ENCODE data around the gene SLC47A1.
A peak's percentile ranks its signal among the peaks of the same experiment; 100 is the strongest.
"Not testable (repeated sequence)": the region's sequence is repeated elsewhere in the genome, so short reads cannot be mapped to it uniquely, and the experiment has no call there.

The SLC47A1 gene

GRCh38 chr17:19570544-19571062 lies 36.9 kb downstream of the SLC47A1 start:
- Histone ChIP-seq H3K9me3 (ENCODE audit: control insufficient read depth in 2 of 2, low read length in 2 of 2) (no peaks in the 10 kb centered on the region), H3K27ac (ENCODE audit: low read depth in 2 of 2, low read length in 2 of 2) (peak overlapping the region; percentile 85 to 88), H3K36me3 (ENCODE audit: control insufficient read depth in 2 of 2, insufficient read depth in 2 of 2, low read length in 2 of 2) (no peaks in the 10 kb centered on the region), H3K27me3 (ENCODE audit: control insufficient read depth in 2 of 2, insufficient read depth in 2 of 2, low read length in 2 of 2) (no peaks in the 10 kb centered on the region), H3K9ac (ENCODE audit: low read depth in 1 of 2, low read length in 2 of 2) (peak overlapping the region in 1 of 2 donors; percentile 20), H3K4me1 (ENCODE audit: control insufficient read depth in 2 of 2, insufficient read depth in 2 of 2, low read length in 2 of 2) (peaks cover 14 to 15% of the 10 kb centered on the region in 2 donors), H3K4me3 (ENCODE audit: low read length in 2 of 2) (peak overlapping the region; percentile 2 to 43)

GRCh38 chr17:19573075-19573474 lies 39.4 kb downstream of the SLC47A1 start:
- H3K4me3 ChIP-seq (ENCODE audit: low read length in 2 of 2) = no peak overlapping the region
- H3K4me1 ChIP-seq (ENCODE audit: control insufficient read depth in 2 of 2, insufficient read depth in 2 of 2, low read length in 2 of 2) = peaks cover 14 to 15% of the 10 kb centered on the region in 2 donors
- H3K27ac ChIP-seq (ENCODE audit: low read depth in 2 of 2, low read length in 2 of 2) = no peak overlapping the region
- H3K9me3 ChIP-seq (ENCODE audit: control insufficient read depth in 2 of 2, low read length in 2 of 2) = no peaks in the 10 kb centered on the region
- H3K36me3 ChIP-seq (ENCODE audit: control insufficient read depth in 2 of 2, insufficient read depth in 2 of 2, low read length in 2 of 2) = no peaks in the 10 kb centered on the region
- H3K9ac ChIP-seq (ENCODE audit: low read depth in 1 of 2, low read length in 2 of 2) = no peak overlapping the region
- peaks cover 0 to 2% of the 10 kb centered on the region in 2 donors for H3K27me3 ChIP-seq (ENCODE audit: control insufficient read depth in 2 of 2, insufficient read depth in 2 of 2, low read length in 2 of 2)

- no peak overlapping the region for H3K4me3 ChIP-seq (ENCODE audit: low read length in 2 of 2)
- H3K36me3 ChIP-seq (ENCODE audit: control insufficient read depth in 2 of 2, insufficient read depth in 2 of 2, low read length in 2 of 2) = no peaks in the 10 kb centered on the region
- peaks cover 1 to 11% of the 10 kb centered on the region in 2 donors for H3K27me3 ChIP-seq (ENCODE audit: control insufficient read depth in 2 of 2, insufficient read depth in 2 of 2, low read length in 2 of 2)
- H3K27ac ChIP-seq (ENCODE audit: low read depth in 2 of 2, low read length in 2 of 2) = no peak overlapping the region
- no peak overlapping the region for H3K9ac ChIP-seq (ENCODE audit: low read depth in 1 of 2, low read length in 2 of 2)
- no peaks in the 10 kb centered on the region for H3K9me3 ChIP-seq (ENCODE audit: control insufficient read depth in 2 of 2, low read length in 2 of 2)
- H3K4me1 ChIP-seq (ENCODE audit: control insufficient read depth in 2 of 2, insufficient read depth in 2 of 2, low read length in 2 of 2) = peaks cover 8 to 11% of the 10 kb centered on the region in 2 donors
These were observed 41.3 kb downstream of the SLC47A1 start for GRCh38 chr17:19574956-19575355.

DNA sequence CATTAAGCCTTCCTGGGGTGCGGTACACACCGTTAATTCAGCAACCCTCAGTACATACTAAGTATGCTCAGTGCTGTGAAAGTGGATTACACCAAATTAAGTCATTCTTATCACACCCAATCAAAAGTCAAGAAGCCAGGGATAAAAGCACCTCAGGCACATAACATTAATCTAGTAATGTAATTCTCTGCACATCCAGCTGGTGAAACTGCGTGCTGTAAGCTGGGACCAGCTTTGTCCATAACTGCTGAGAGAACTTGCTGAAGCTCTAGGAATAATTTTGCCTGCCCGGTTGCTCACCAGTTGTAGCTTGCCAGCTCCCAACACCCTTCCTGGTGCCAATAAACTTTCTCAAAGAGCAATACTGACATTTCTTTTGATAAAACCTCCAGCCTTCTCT lies 44.9 kb downstream of the SLC47A1 start:
- Histone ChIP-seq H3K27ac (ENCODE audit: low read depth in 2 of 2, low read length in 2 of 2) (no peak overlapping the region), H3K27me3 (ENCODE audit: control insufficient read depth in 2 of 2, insufficient read depth in 2 of 2, low read length in 2 of 2) (peaks cover 7 to 16% of the 10 kb centered on the region in 2 donors), H3K36me3 (ENCODE audit: control insufficient read depth in 2 of 2, insufficient read depth in 2 of 2, low read length in 2 of 2) (no peaks in the 10 kb centered on the region), H3K4me3 (ENCODE audit: low read length in 2 of 2) (no peak overlapping the region), H3K9ac (ENCODE audit: low read depth in 1 of 2, low read length in 2 of 2) (no peak overlapping the region), H3K9me3 (ENCODE audit: control insufficient read depth in 2 of 2, low read length in 2 of 2) (no peaks in the 10 kb centered on the region), H3K4me1 (ENCODE audit: control insufficient read depth in 2 of 2, insufficient read depth in 2 of 2, low read length in 2 of 2) (no peaks in the 10 kb centered on the region)

GRCh38 chr17:19579192-19579761 lies 45.6 kb downstream of the SLC47A1 start:
- H3K4me3 ChIP-seq (ENCODE audit: low read length in 2 of 2) = no peak overlapping the region
- no peak overlapping the region for H3K27ac ChIP-seq (ENCODE audit: low read depth in 2 of 2, low read length in 2 of 2)
- no peak overlapping the region for H3K9ac ChIP-seq (ENCODE audit: low read depth in 1 of 2, low read length in 2 of 2)

GRCh38 chr17:19579867-19580565 lies 46.4 kb downstream of the SLC47A1 start:
- Histone ChIP-seq H3K27me3 (ENCODE audit: control insufficient read depth in 2 of 2, insufficient read depth in 2 of 2, low read length in 2 of 2) (peaks cover 7 to 16% of the 10 kb centered on the region in 2 donors), H3K36me3 (ENCODE audit: control insufficient read depth in 2 of 2, insufficient read depth in 2 of 2, low read length in 2 of 2) (no peaks in the 10 kb centered on the region), H3K9me3 (ENCODE audit: control insufficient read depth in 2 of 2, low read length in 2 of 2) (no peaks in the 10 kb centered on the region), H3K4me1 (ENCODE audit: control insufficient read depth in 2 of 2, insufficient read depth in 2 of 2, low read length in 2 of 2) (no peaks in the 10 kb centered on the region), H3K27ac (ENCODE audit: low read depth in 2 of 2, low read length in 2 of 2) (no peak overlapping the region), H3K9ac (ENCODE audit: low read depth in 1 of 2, low read length in 2 of 2) (peak overlapping the region in 1 of 2 donors; percentile 39), H3K4me3 (ENCODE audit: low read length in 2 of 2) (peak overlapping the region; percentile 27 to 42)

More at GRCh38 chr17:19579192-19579761, 45.6 kb downstream of the SLC47A1 start:
- Histone ChIP-seq H3K4me1 (ENCODE audit: control insufficient read depth in 2 of 2, insufficient read depth in 2 of 2, low read length in 2 of 2) (no peaks in the 10 kb centered on the region), H3K9me3 (ENCODE audit: control insufficient read depth in 2 of 2, low read length in 2 of 2) (no peaks in the 10 kb centered on the region), H3K27me3 (ENCODE audit: control insufficient read depth in 2 of 2, insufficient read depth in 2 of 2, low read length in 2 of 2) (peaks cover 7 to 16% of the 10 kb centered on the region in 2 donors), H3K36me3 (ENCODE audit: control insufficient read depth in 2 of 2, insufficient read depth in 2 of 2, low read length in 2 of 2) (no peaks in the 10 kb centered on the region)

DNA sequence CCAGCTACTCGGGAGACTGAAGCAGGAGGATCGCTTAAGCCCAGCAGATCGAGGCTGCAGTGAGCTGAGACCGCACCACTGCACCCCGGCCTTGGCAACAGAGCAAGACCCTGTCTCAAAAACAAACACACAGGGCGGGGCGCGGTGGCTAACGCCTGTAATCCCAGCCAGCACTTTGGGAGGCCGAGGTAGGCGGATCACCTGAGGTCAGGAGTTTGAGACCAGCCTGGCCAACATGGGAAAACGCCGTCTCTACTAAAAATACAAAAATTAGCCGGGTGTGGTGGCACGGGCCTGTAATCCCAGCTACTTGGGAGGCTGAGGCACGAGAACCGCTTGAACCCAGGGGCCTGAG lies 46.9 kb downstream of the SLC47A1 start:
- peaks cover 7 to 16% of the 10 kb centered on the region in 2 donors for H3K27me3 ChIP-seq (ENCODE audit: control insufficient read depth in 2 of 2, insufficient read depth in 2 of 2, low read length in 2 of 2)
- H3K4me3 ChIP-seq (ENCODE audit: low read length in 2 of 2); H3K27ac ChIP-seq (ENCODE audit: low read depth in 2 of 2, low read length in 2 of 2); H3K4me1 ChIP-seq (ENCODE audit: control insufficient read depth in 2 of 2, insufficient read depth in 2 of 2, low read length in 2 of 2); H3K36me3 ChIP-seq (ENCODE audit: control insufficient read depth in 2 of 2, insufficient read depth in 2 of 2, low read length in 2 of 2); H3K9me3 ChIP-seq (ENCODE audit: control insufficient read depth in 2 of 2, low read length in 2 of 2): not testable (repeated sequence)
- peak overlapping the region in 1 of 2 donors; percentile 39 for H3K9ac ChIP-seq (ENCODE audit: low read depth in 1 of 2, low read length in 2 of 2)

DNA sequence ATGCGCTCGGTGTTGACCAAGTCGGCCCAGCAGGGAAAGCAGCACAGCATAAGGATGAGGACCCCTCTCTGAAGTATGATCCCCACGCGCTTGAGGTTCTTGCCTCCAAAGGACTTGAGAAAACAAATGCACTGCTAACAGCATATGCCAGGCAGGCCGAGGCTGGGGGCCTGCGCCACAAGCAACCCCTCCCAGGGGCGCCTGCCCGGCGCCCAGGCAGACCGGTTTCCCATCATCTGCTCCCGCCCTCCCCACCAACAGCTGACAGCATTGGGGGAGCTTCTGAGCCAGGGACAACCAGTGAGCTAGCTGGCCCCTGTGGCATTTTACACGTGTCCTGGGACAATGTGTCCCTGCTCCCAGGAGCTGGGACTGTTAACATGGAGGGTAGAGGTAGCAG lies 48.5 kb downstream of the SLC47A1 start:
- H3K4me3 ChIP-seq (ENCODE audit: low read length in 2 of 2); H3K27ac ChIP-seq (ENCODE audit: low read depth in 2 of 2, low read length in 2 of 2); H3K36me3 ChIP-seq (ENCODE audit: control insufficient read depth in 2 of 2, insufficient read depth in 2 of 2, low read length in 2 of 2); H3K9me3 ChIP-seq (ENCODE audit: control insufficient read depth in 2 of 2, low read length in 2 of 2); H3K9ac ChIP-seq (ENCODE audit: low read depth in 1 of 2, low read length in 2 of 2); H3K4me1 ChIP-seq (ENCODE audit: control insufficient read depth in 2 of 2, insufficient read depth in 2 of 2, low read length in 2 of 2): not testable (repeated sequence)
- H3K27me3 ChIP-seq (ENCODE audit: control insufficient read depth in 2 of 2, insufficient read depth in 2 of 2, low read length in 2 of 2) = peaks cover 7 to 16% of the 10 kb centered on the region in 2 donors

- H3K4me3 ChIP-seq (ENCODE audit: low read length in 2 of 2) = no peak overlapping the region
- no peaks in the 10 kb centered on the region for H3K9me3 ChIP-seq (ENCODE audit: control insufficient read depth in 2 of 2, low read length in 2 of 2)
These were observed 50.2 kb downstream of the SLC47A1 start for GRCh38 chr17:19583871-19584270.

GRCh38 chr17:19590451-19590850 lies 56.8 kb downstream of the SLC47A1 start:
- Histone ChIP-seq H3K9ac (ENCODE audit: low read depth in 1 of 2, low read length in 2 of 2) (no peak overlapping the region), H3K27ac (ENCODE audit: low read depth in 2 of 2, low read length in 2 of 2) (no peak overlapping the region), H3K4me1 (ENCODE audit: control insufficient read depth in 2 of 2, insufficient read depth in 2 of 2, low read length in 2 of 2) (no peaks in the 10 kb centered on the region), H3K9me3 (ENCODE audit: control insufficient read depth in 2 of 2, low read length in 2 of 2) (no peaks in the 10 kb centered on the region), H3K4me3 (ENCODE audit: low read length in 2 of 2) (no peak overlapping the region), H3K27me3 (ENCODE audit: control insufficient read depth in 2 of 2, insufficient read depth in 2 of 2, low read length in 2 of 2) (no peaks in the 10 kb centered on the region), H3K36me3 (ENCODE audit: control insufficient read depth in 2 of 2, insufficient read depth in 2 of 2, low read length in 2 of 2) (no peaks in the 10 kb centered on the region)

More at GRCh38 chr17:19583871-19584270, 50.2 kb downstream of the SLC47A1 start:
- Histone ChIP-seq H3K9ac (ENCODE audit: low read depth in 1 of 2, low read length in 2 of 2) (no peak overlapping the region), H3K36me3 (ENCODE audit: control insufficient read depth in 2 of 2, insufficient read depth in 2 of 2, low read length in 2 of 2) (no peaks in the 10 kb centered on the region), H3K4me1 (ENCODE audit: control insufficient read depth in 2 of 2, insufficient read depth in 2 of 2, low read length in 2 of 2) (no peaks in the 10 kb centered on the region), H3K27me3 (ENCODE audit: control insufficient read depth in 2 of 2, insufficient read depth in 2 of 2, low read length in 2 of 2) (peaks cover 7 to 8% of the 10 kb centered on the region in 2 donors), H3K27ac (ENCODE audit: low read depth in 2 of 2, low read length in 2 of 2) (no peak overlapping the region)

Data from mucosa of rectum (tissue), 2 donors.